HEK293 (cell line): Measurements from ENCODE around the gene ZNF335.

Experiments used
- BCL11A ChIP-seq: fragments of 450-650 bp; formaldehyde crosslinking; IDR thresholded peaks from 2 replicates; pipeline ENCODE4 v1.5.1; 2016; ENCODE audit warnings: low read depth, missing biosample characterization, missing genetic modification characterization
- HOXD13 ChIP-seq: sonication (generic); formaldehyde crosslinking; IDR thresholded peaks from 2 replicates; pipeline ENCODE4 v1.8.0; 2022; ENCODE audit warnings: missing genetic modification reagents, borderline replicate concordance
- KLF10 ChIP-seq: fragments of 450-650 bp; IDR thresholded peaks from 2 replicates; pipeline ENCODE4 v1.5.1; 2018; ENCODE audit warnings: missing biosample characterization, mild to moderate bottlenecking, missing genetic modification characterization
- KLF8 ChIP-seq: fragments of 450-650 bp; formaldehyde crosslinking; IDR thresholded peaks from 2 replicates; pipeline ENCODE4 v1.5.1; 2016; ENCODE audit warnings: missing biosample characterization, missing genetic modification characterization
- OSR2 ChIP-seq: fragments of 450-650 bp; formaldehyde crosslinking; IDR thresholded peaks from 2 replicates; pipeline ENCODE4 v1.5.1; 2016; ENCODE audit warnings: missing biosample characterization, missing genetic modification characterization
- SCRT1 ChIP-seq: fragments of 450-650 bp; formaldehyde crosslinking; IDR thresholded peaks from 2 replicates; pipeline ENCODE4 v1.5.1; 2016; ENCODE audit warnings: missing biosample characterization, missing genetic modification characterization, borderline replicate concordance
- SP7 ChIP-seq: fragments of 450-650 bp; formaldehyde crosslinking; IDR thresholded peaks from 2 replicates; pipeline ENCODE4 v1.5.1; 2016; ENCODE audit warnings: missing biosample characterization, missing genetic modification characterization
- WT1 ChIP-seq: fragments of 450-650 bp; formaldehyde crosslinking; IDR thresholded peaks from 2 replicates; pipeline ENCODE4 v1.5.1; 2016; ENCODE audit warnings: missing biosample characterization, missing genetic modification characterization
- ZFP69B ChIP-seq: fragments of 450-650 bp; formaldehyde crosslinking; IDR thresholded peaks from 2 replicates; pipeline ENCODE4 v1.5.1; 2016; ENCODE audit warnings: missing biosample characterization, missing genetic modification characterization
- ZNF146 ChIP-seq: fragments of 450-650 bp; formaldehyde crosslinking; IDR thresholded peaks from 2 replicates; pipeline ENCODE4 v1.5.1; 2016; ENCODE audit warnings: missing biosample characterization, missing genetic modification characterization
- ZNF157 ChIP-seq: fragments of 450-650 bp; formaldehyde crosslinking; IDR thresholded peaks from 2 replicates; pipeline ENCODE4 v1.5.1; 2016; ENCODE audit warnings: missing biosample characterization, missing genetic modification characterization
- ZNF16 ChIP-seq: fragments of 450-650 bp; formaldehyde crosslinking; IDR thresholded peaks from 2 replicates; pipeline ENCODE4 v1.5.1; 2016; ENCODE audit warnings: low read depth, missing biosample characterization, missing genetic modification characterization
- ZNF19 ChIP-seq: fragments of 450-650 bp; formaldehyde crosslinking; IDR thresholded peaks from 2 replicates; pipeline ENCODE4; 2016; ENCODE audit warnings: missing biosample characterization, missing genetic modification characterization, low read depth
- ZNF214 ChIP-seq: fragments of 450-650 bp; formaldehyde crosslinking; IDR thresholded peaks from 2 replicates; pipeline ENCODE4 v1.5.1; 2017; ENCODE audit warnings: missing biosample characterization, mild to moderate bottlenecking, missing genetic modification characterization, borderline replicate concordance
- ZNF266 ChIP-seq: fragments of 450-650 bp; formaldehyde crosslinking; IDR thresholded peaks from 2 replicates; pipeline ENCODE4 v1.5.1; 2016; ENCODE audit warnings: missing biosample characterization, missing genetic modification characterization, low read depth
- ZNF354C ChIP-seq: fragments of 450-650 bp; formaldehyde crosslinking; IDR thresholded peaks from 2 replicates; pipeline ENCODE4 v1.5.1; 2016; ENCODE audit warnings: missing biosample characterization, missing genetic modification characterization, low read depth, borderline replicate concordance
- ZNF366 ChIP-seq: fragments of 450-650 bp; formaldehyde crosslinking; conservative IDR thresholded peaks from 2 replicates; pipeline ENCODE4 v1.5.1; 2016; ENCODE audit warnings: missing biosample characterization, missing genetic modification characterization
- ZNF433 ChIP-seq: fragments of 450-650 bp; formaldehyde crosslinking; IDR thresholded peaks from 2 replicates; pipeline ENCODE4 v1.5.1; 2016; ENCODE audit warnings: missing biosample characterization, missing genetic modification characterization, low read depth
- ZNF560 ChIP-seq: fragments of 450-650 bp; formaldehyde crosslinking; IDR thresholded peaks from 2 replicates; pipeline ENCODE4 v1.5.1; 2017; ENCODE audit warnings: missing biosample characterization, missing genetic modification characterization, borderline replicate concordance
- ZNF707 ChIP-seq: fragments of 450-650 bp; formaldehyde crosslinking; IDR thresholded peaks from 2 replicates; pipeline ENCODE4 v1.5.1; 2016; ENCODE audit warnings: missing biosample characterization, missing genetic modification characterization
- ZNF777 ChIP-seq: fragments of 450-650 bp; formaldehyde crosslinking; IDR thresholded peaks from 2 replicates; pipeline ENCODE4 v1.5.1; 2017; ENCODE audit warnings: missing biosample characterization, missing genetic modification characterization, borderline replicate concordance
- ZNF785 ChIP-seq: fragments of 450-650 bp; formaldehyde crosslinking; IDR thresholded peaks from 2 replicates; pipeline ENCODE4 v1.5.1; 2016; ENCODE audit warnings: missing biosample characterization, missing genetic modification characterization
- ZNF792 ChIP-seq: fragments of 450-650 bp; formaldehyde crosslinking; IDR thresholded peaks from 2 replicates; pipeline ENCODE4 v1.5.1; 2016; ENCODE audit warnings: missing biosample characterization, missing genetic modification characterization
- ZNF843 ChIP-seq: fragments of 450-650 bp; formaldehyde crosslinking; IDR thresholded peaks from 2 replicates; pipeline ENCODE4 v1.5.1; 2016; ENCODE audit warnings: missing biosample characterization, missing genetic modification characterization
- TF ChIP-seq, protein P1 (sequence below): fragments of 450-650 bp; IDR thresholded peaks from 2 replicates; pipeline ENCODE4 v1.5.1; 2018; ENCODE audit warnings: missing biosample characterization, mild to moderate bottlenecking, missing genetic modification characterization
- TF ChIP-seq, protein P2 (sequence below): fragments of 450-650 bp; formaldehyde crosslinking; IDR thresholded peaks from 2 replicates; pipeline ENCODE4 v1.5.1; 2016; ENCODE audit warnings: missing biosample characterization, missing genetic modification characterization, low read depth
- TF ChIP-seq, protein P3 (sequence below): fragments of 450-650 bp; formaldehyde crosslinking; IDR thresholded peaks from 2 replicates; pipeline ENCODE4 v1.5.1; 2016; ENCODE audit warnings: missing biosample characterization, missing genetic modification characterization
- TF ChIP-seq, protein P4 (sequence below): fragments of 450-650 bp; formaldehyde crosslinking; IDR thresholded peaks from 2 replicates; pipeline ENCODE4 v1.5.1; 2016; ENCODE audit warnings: missing biosample characterization, missing genetic modification characterization, borderline replicate concordance

Gene ZNF335

DNA sequence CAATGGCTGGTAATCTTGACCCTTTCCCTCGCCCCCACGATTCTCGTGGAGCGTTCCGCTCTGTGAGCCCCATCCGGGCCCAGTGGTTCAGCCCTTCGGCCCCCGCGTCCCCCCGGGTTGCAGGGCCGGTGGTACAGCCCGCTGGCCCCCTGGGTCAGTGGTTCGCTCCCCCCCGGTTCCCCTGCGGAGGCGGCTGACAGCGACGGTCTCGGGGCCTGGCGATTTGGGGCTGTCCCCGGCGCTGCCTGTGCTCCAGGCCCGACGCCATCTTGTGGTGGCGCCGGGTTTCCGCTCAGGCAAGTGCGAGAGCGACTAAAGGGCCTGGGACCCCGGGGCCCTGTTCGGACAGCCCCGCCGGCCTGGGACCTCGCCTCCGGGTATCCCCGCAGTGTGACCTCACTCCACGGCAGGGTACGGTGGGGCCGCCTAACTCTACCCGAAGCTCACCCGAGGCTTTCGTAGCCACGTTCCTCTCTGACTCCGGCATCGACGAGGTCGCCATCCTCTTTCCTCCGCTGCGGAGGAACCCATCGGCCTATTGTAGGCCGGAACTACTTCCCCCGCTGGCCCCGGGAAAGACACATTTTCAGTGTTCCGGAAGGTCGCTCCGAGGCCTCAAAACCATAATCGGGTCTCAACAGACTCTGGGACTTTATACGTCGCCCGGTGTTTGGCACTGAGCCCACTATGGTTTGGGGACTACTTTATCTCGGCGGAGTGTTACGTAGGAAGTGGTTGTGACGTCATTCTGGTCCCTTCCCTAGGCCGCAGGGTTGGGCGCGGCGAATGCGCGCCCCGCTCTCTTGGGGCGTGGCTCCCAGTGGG is at the start of gene ZNF335 (continued):
- TF ChIP-seq, protein P1, sequence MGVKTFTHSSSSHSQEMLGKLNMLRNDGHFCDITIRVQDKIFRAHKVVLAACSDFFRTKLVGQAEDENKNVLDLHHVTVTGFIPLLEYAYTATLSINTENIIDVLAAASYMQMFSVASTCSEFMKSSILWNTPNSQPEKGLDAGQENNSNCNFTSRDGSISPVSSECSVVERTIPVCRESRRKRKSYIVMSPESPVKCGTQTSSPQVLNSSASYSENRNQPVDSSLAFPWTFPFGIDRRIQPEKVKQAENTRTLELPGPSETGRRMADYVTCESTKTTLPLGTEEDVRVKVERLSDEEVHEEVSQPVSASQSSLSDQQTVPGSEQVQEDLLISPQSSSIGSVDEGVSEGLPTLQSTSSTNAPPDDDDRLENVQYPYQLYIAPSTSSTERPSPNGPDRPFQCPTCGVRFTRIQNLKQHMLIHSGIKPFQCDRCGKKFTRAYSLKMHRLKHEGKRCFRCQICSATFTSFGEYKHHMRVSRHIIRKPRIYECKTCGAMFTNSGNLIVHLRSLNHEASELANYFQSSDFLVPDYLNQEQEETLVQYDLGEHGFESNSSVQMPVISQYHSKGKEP (tag by site-specific recombination) = 0 out of 2 replicates have a peak, but pooled peaks have one; percentile 26
- peak; percentile 36; the same call in 1 of the 2 replicates for TF ChIP-seq ZNF707 (tag by site-specific recombination)
- no peak for TF ChIP-seq ZNF157 (tag by site-specific recombination)
- TF ChIP-seq, protein P2, sequence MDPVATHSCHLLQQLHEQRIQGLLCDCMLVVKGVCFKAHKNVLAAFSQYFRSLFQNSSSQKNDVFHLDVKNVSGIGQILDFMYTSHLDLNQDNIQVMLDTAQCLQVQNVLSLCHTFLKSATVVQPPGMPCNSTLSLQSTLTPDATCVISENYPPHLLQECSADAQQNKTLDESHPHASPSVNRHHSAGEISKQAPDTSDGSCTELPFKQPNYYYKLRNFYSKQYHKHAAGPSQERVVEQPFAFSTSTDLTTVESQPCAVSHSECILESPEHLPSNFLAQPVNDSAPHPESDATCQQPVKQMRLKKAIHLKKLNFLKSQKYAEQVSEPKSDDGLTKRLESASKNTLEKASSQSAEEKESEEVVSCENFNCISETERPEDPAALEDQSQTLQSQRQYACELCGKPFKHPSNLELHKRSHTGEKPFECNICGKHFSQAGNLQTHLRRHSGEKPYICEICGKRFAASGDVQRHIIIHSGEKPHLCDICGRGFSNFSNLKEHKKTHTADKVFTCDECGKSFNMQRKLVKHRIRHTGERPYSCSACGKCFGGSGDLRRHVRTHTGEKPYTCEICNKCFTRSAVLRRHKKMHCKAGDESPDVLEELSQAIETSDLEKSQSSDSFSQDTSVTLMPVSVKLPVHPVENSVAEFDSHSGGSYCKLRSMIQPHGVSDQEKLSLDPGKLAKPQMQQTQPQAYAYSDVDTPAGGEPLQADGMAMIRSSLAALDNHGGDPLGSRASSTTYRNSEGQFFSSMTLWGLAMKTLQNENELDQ (tag by site-specific recombination) = peak; percentile 79; the same call in 1 of the 2 replicates
- peak; percentile 94 for TF ChIP-seq KLF10 (tag by site-specific recombination)
- TF ChIP-seq BCL11A = peak; percentile 85
- TF ChIP-seq ZNF16 (tag by site-specific recombination) = no peak
- TF ChIP-seq, protein P3, sequence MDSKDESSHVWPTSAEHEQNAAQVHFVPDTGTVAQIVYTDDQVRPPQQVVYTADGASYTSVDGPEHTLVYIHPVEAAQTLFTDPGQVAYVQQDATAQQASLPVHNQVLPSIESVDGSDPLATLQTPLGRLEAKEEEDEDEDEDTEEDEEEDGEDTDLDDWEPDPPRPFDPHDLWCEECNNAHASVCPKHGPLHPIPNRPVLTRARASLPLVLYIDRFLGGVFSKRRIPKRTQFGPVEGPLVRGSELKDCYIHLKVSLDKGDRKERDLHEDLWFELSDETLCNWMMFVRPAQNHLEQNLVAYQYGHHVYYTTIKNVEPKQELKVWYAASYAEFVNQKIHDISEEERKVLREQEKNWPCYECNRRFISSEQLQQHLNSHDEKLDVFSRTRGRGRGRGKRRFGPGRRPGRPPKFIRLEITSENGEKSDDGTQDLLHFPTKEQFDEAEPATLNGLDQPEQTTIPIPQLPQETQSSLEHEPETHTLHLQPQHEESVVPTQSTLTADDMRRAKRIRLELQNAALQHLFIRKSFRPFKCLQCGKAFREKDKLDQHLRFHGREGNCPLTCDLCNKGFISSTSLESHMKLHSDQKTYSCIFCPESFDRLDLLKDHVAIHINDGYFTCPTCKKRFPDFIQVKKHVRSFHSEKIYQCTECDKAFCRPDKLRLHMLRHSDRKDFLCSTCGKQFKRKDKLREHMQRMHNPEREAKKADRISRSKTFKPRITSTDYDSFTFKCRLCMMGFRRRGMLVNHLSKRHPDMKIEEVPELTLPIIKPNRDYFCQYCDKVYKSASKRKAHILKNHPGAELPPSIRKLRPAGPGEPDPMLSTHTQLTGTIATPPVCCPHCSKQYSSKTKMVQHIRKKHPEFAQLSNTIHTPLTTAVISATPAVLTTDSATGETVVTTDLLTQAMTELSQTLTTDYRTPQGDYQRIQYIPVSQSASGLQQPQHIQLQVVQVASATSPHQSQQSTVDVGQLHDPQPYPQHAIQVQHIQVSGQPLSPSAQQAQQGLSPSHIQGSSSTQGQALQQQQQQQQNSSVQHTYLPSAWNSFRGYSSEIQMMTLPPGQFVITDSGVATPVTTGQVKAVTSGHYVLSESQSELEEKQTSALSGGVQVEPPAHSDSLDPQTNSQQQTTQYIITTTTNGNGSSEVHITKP (tag by site-specific recombination) = peak; percentile 100
- peak; percentile 46; the same call in 1 of the 2 replicates for TF ChIP-seq OSR2 (tag by site-specific recombination)
- TF ChIP-seq ZNF560 (tag by site-specific recombination) = no peak
- TF ChIP-seq ZNF433 (tag by site-specific recombination) = 0 out of 2 replicates have a peak, but pooled peaks have one; percentile 30
- TF ChIP-seq ZNF146 (tag by site-specific recombination) = peak; percentile 98
- TF ChIP-seq ZNF777 = peak; percentile 90
- peak; percentile 100 for TF ChIP-seq KLF8 (tag by site-specific recombination)
- peak; percentile 95 for TF ChIP-seq ZFP69B
- TF ChIP-seq HOXD13 (CRISPR knock-in tag) = no peak
- TF ChIP-seq ZNF19 (tag by site-specific recombination) = 0 out of 2 replicates have a peak, but pooled peaks have one; percentile 10
- peak; percentile 7; the same call in 1 of the 2 replicates for TF ChIP-seq SCRT1 (tag by site-specific recombination)
- TF ChIP-seq SP7 = peak; percentile 98
- peak; percentile 68 for TF ChIP-seq ZNF843
- peak; percentile 87 for TF ChIP-seq ZNF366 (tag by site-specific recombination)
- no peak for TF ChIP-seq ZNF266 (tag by site-specific recombination)
- peak; percentile 41; the same call in 1 of the 2 replicates for TF ChIP-seq ZNF354C (tag by site-specific recombination)
- TF ChIP-seq, protein P4, sequence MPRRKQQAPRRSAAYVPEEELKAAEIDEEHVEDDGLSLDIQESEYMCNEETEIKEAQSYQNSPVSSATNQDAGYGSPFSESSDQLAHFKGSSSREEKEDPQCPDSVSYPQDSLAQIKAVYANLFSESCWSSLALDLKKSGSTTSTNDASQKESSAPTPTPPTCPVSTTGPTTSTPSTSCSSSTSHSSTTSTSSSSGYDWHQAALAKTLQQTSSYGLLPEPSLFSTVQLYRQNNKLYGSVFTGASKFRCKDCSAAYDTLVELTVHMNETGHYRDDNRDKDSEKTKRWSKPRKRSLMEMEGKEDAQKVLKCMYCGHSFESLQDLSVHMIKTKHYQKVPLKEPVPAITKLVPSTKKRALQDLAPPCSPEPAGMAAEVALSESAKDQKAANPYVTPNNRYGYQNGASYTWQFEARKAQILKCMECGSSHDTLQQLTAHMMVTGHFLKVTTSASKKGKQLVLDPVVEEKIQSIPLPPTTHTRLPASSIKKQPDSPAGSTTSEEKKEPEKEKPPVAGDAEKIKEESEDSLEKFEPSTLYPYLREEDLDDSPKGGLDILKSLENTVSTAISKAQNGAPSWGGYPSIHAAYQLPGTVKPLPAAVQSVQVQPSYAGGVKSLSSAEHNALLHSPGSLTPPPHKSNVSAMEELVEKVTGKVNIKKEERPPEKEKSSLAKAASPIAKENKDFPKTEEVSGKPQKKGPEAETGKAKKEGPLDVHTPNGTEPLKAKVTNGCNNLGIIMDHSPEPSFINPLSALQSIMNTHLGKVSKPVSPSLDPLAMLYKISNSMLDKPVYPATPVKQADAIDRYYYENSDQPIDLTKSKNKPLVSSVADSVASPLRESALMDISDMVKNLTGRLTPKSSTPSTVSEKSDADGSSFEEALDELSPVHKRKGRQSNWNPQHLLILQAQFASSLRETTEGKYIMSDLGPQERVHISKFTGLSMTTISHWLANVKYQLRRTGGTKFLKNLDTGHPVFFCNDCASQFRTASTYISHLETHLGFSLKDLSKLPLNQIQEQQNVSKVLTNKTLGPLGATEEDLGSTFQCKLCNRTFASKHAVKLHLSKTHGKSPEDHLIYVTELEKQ (tag by site-specific recombination) = peak; percentile 79; the same call in 1 of the 2 replicates
- TF ChIP-seq ZNF214 (tag by site-specific recombination) = peak; percentile 41; the same call in 1 of the 2 replicates
- no peak for TF ChIP-seq ZNF792
- TF ChIP-seq ZNF785 (tag by site-specific recombination) = peak; percentile 67; the same call in 1 of the 2 replicates
- TF ChIP-seq WT1 = peak; percentile 71
